ENCODE data around the gene PANK1. TPM values are rescaled to one million over a fixed set of nuclear protein-coding genes. Genes with fewer than 3 reads are reported as not detected.
A peak's percentile ranks its signal among the peaks of the same experiment; 100 is the strongest.

The PANK1 gene
- total RNA-seq, 1 donor from 2014 or later: 8.2 TPM

- TF ChIP-seq, protein P1, sequence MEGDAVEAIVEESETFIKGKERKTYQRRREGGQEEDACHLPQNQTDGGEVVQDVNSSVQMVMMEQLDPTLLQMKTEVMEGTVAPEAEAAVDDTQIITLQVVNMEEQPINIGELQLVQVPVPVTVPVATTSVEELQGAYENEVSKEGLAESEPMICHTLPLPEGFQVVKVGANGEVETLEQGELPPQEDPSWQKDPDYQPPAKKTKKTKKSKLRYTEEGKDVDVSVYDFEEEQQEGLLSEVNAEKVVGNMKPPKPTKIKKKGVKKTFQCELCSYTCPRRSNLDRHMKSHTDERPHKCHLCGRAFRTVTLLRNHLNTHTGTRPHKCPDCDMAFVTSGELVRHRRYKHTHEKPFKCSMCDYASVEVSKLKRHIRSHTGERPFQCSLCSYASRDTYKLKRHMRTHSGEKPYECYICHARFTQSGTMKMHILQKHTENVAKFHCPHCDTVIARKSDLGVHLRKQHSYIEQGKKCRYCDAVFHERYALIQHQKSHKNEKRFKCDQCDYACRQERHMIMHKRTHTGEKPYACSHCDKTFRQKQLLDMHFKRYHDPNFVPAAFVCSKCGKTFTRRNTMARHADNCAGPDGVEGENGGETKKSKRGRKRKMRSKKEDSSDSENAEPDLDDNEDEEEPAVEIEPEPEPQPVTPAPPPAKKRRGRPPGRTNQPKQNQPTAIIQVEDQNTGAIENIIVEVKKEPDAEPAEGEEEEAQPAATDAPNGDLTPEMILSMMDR (IDR thresholded peaks at IDR 0.05): no peak
- DNase-seq (no peak), ATAC-seq (no peak)
- intact Hi-C loops (cut with DNase I): no loop called here
- H3K9me3 ChIP-seq: no peaks in the 10 kb centered on the region
- no peak overlapping the region for H3K27ac ChIP-seq
- H3K27me3 ChIP-seq (ENCODE audit: low read depth): peaks cover 44% of the 10 kb centered on the region
- no peak overlapping the region for H3K4me3 ChIP-seq
- H3K36me3 ChIP-seq: no peaks in the 10 kb centered on the region
- H3K4me1 ChIP-seq: peaks cover 5% of the 10 kb centered on the region
Measured at GRCh38 chr10:89537364-89537763, 107.7 kb downstream of the PANK1 start.

GRCh38 chr10:89536013-89536354 is 109.1 kb downstream of the PANK1 start:
- TF ChIP-seq, protein P1 (IDR thresholded peaks at IDR 0.05): no peak
- Histone ChIP-seq H3K27me3 (ENCODE audit: low read depth) (peaks cover 57% of the 10 kb centered on the region), H3K4me1 (peaks cover 5% of the 10 kb centered on the region), H3K9me3 (no peaks in the 10 kb centered on the region), H3K36me3 (no peaks in the 10 kb centered on the region), H3K4me3 (peak overlapping the region; percentile 47), H3K27ac (no peak overlapping the region)
- ATAC-seq: no peak
- no peak for DNase-seq
- intact Hi-C loops (cut with DNase I): no loop called here

- Histone ChIP-seq H3K27me3 (ENCODE audit: low read depth) (peaks cover 59% of the 10 kb centered on the region), H3K9me3 (no peaks in the 10 kb centered on the region), H3K27ac (no peak within 1 kb of the TSS), H3K4me1 (peaks cover 5% of the 10 kb centered on the region), H3K4me3 (peak within 1 kb of the TSS; percentile 47), H3K36me3 (no peaks in the 10 kb centered on the region)
- ATAC-seq (peak; percentile 73 to 84), DNase-seq (peak; percentile 47)
- TF ChIP-seq, protein P1 (IDR thresholded peaks at IDR 0.05): no peak
- intact Hi-C loops (cut with DNase I): no loop called here
Measured at GRCh38 chr10:89535171-89536012, 109.7 kb downstream of the PANK1 start, which contains the start of gene SLC16A12. Gene SLC16A12, minus strand, starts transcription at chr10:89535594. Its CDS starts 73,016 bp downstream, at chr10:89462578.

DNA sequence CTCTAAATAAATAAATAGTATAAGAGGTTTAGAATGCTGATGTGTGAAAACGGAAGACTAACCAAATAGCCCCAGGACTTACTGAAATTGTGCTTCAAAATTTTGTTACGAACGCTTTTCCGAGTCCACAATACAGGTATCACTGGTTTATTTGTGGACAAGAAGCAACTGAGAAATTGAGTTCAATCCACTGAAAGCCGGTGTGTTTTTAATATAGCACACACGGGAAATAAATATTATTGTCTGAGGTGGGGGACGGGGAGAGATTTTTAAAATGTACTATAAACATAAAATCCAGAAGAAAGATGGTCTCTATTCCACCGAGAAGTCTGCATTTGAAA is 110.2 kb downstream of the PANK1 start:
- DNase-seq: no peak
- Histone ChIP-seq H3K4me3 (peak overlapping the region; percentile 47), H3K9me3 (no peaks in the 10 kb centered on the region), H3K36me3 (no peaks in the 10 kb centered on the region), H3K4me1 (peaks cover 5% of the 10 kb centered on the region), H3K27me3 (ENCODE audit: low read depth) (peaks cover 59% of the 10 kb centered on the region), H3K27ac (no peak overlapping the region)
- no peak for ATAC-seq
- intact Hi-C loops (cut with DNase I): no loop called here
- TF ChIP-seq, protein P1 (IDR thresholded peaks at IDR 0.05): no peak

Small RNA genes within 50 kb of the gene (microRNA-seq; reads per million reads assigned to microRNA genes)
- gene MIR107 (ENCODE audit: borderline number of aligned reads): 194 reads per million, percentile 63 among the genes with 10 or more reads in this experiment

Other genes with a start within 250 kb of the PANK1 start
- 25.3 TPM for gene IFIT5, start 230.7 kb downstream of the PANK1 start, total RNA-seq
- gene SLC16A12, start 109.6 kb downstream of the PANK1 start, total RNA-seq: 1.0 TPM
- 6.7 TPM for gene KIF20B, start 56.3 kb upstream of the PANK1 start, total RNA-seq

All from lower lobe of right lung (tissue), 2 donors.